Activated T-helper 1 cell treated with Interleukin-2 at 50 U/mL for 16 hours (primary cell): ENCODE data around the gene KIAA0753.
"Not testable (repeated sequence)": the region's sequence is repeated elsewhere in the genome, so short reads cannot be mapped to it uniquely, and the experiment has no call there.

Experiments
- DNase-seq: peaks from one replicate; pipeline ENCODE4 v3.0.0-alpha.2; 2020; ENCODE audit warnings: low read depth

The KIAA0753 gene

GRCh38 chr17:6668727-6669425 lies 28.4 kb upstream of the KIAA0753 start:
- DNase-seq = no peak

GRCh38 chr17:6668219-6668618 lies 27.7 kb upstream of the KIAA0753 start:
- no peak for DNase-seq

- DNase-seq = no peak
Measured at GRCh38 chr17:6667516-6667915, 27.0 kb upstream of the KIAA0753 start.

GRCh38 chr17:6666557-6666956 lies 26.0 kb upstream of the KIAA0753 start:
- no peak for DNase-seq

- no peak for DNase-seq
Measured at GRCh38 chr17:6666077-6666521, 25.6 kb upstream of the KIAA0753 start.

- not testable (repeated sequence) for DNase-seq
Measured at GRCh38 chr17:6663200-6663599, 22.7 kb upstream of the KIAA0753 start.

GRCh38 chr17:6661464-6661848 lies 20.9 kb upstream of the KIAA0753 start:
- no peak for DNase-seq

GRCh38 chr17:6660805-6661463 lies 20.4 kb upstream of the KIAA0753 start:
- no peak for DNase-seq

- no peak for DNase-seq
Measured at GRCh38 chr17:6660101-6660500, 19.6 kb upstream of the KIAA0753 start.

GRCh38 chr17:6658411-6658810 lies 17.9 kb upstream of the KIAA0753 start:
- DNase-seq = not testable (repeated sequence)

- no peak for DNase-seq
Measured at GRCh38 chr17:6657633-6658287, 17.2 kb upstream of the KIAA0753 start.

GRCh38 chr17:6656797-6657632 lies 16.5 kb upstream of the KIAA0753 start:
- peak; percentile 55 for DNase-seq

- DNase-seq = not testable (repeated sequence)
Measured at GRCh38 chr17:6655732-6656361, 15.3 kb upstream of the KIAA0753 start.

GRCh38 chr17:6654841-6655731 lies 14.6 kb upstream of the KIAA0753 start:
- DNase-seq = no peak

- no peak for DNase-seq
Measured at GRCh38 chr17:6651919-6652452, 11.5 kb upstream of the KIAA0753 start.

- DNase-seq = peak; percentile 91
Measured at GRCh38 chr17:6651354-6651918, 10.9 kb upstream of the KIAA0753 start, which contains the start of the genes C17orf100 and MED31. Gene C17orf100 (plus strand): TSS chr17:6651762. CDS start chr17:6651914, 152 bp downstream. Gene MED31 (minus strand): TSS chr17:6651605. CDS start chr17:6651528, 77 bp downstream.

GRCh38 chr17:6648181-6648580 lies 7.7 kb upstream of the KIAA0753 start:
- DNase-seq = no peak

- no peak for DNase-seq
Measured at GRCh38 chr17:6643451-6644125, 3.1 kb upstream of the KIAA0753 start.

GRCh38 chr17:6642592-6642991 lies 2.1 kb upstream of the KIAA0753 start:
- no peak for DNase-seq
